ENCODE measurements around the gene EEF1AKMT2.

DNA sequence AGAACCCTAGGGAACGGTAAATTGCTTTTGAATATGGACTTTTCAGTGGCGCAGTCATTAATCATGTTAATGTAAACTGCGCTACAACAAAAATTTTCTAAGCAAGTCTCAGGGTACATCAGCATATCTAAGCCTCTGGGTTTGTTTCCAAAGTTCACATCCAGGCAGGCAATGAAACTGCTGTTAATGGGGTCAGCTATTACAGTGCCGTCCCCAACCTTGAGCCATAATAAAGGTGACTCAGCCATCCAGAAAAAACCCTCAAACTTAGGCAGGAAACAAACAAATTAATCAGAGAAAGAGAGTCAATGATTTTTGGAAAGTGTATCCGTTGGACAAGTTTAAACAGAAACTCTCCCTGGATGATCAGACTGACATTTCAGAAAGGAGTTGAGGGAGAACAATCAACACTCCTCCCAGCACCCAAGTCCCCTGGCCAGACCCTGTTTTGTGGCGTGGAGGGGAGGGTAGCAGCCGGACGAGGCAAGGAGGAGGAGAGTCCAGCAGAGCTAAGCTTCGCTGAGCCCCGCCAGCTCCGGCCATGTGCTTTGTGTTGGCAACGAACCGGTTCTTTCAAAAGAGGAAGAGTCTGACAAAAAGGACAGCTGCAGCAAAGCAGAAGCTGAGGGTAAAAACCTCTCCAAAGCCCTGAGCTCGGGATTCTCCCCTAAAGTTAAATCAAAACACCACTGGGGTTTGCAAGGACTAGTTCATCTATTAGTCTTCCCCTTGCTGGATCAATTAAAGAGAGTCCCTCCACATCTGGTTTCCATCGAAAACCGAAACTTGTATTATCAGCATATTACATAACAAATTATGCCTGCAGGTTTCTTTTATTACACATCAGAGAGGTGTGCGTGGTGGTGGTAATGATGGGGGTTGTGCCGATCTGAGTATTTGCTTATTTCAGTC is 51.1 kb downstream of the EEF1AKMT2 start:
- TF ChIP-seq LEF1 (IDR thresholded peaks at IDR 0.05; ENCODE audit: borderline replicate concordance), result no peak
- no peak for TF ChIP-seq FOXM1 (IDR thresholded peaks at IDR 0.05; ENCODE audit: borderline replicate concordance)

Data from HEK293T (cell line).